ENCODE data around the gene IGFBP1. TPM values are rescaled to one million over a fixed set of nuclear protein-coding genes. Genes with fewer than 3 reads are reported as not detected.

Gene IGFBP1
- total and polyA plus RNA-seq, 2 donors (not counting 1 experiment from before 2014, with no cell fraction given), result not detected

- POLR2A ChIA-PET, result no interaction called here
- Histone ChIP-seq H3K4me2 (replicated peaks; ENCODE audit: low read depth, low read length, poor library complexity, severe bottlenecking) (peak overlapping the region; percentile 1), H3K4me3 (ENCODE audit: control extremely low read depth in 1 of 5, extremely low read depth in 1 of 5, insufficient read depth in 1 of 5, low read depth in 2 of 5, low read length in 4 of 5) (no peak overlapping the region), H3K27ac (ENCODE audit: low read length in 2 of 2) (no peak overlapping the region), H3K4me1 (ENCODE audit: control insufficient read depth in 2 of 2, insufficient read depth in 2 of 2, low read length in 2 of 2) (peaks cover 18 to 19% of the 10 kb centered on the region in 2 donors), H3K79me2 (ENCODE audit: control insufficient read depth, insufficient read depth, low read length) (no peaks in the 10 kb centered on the region), H3K9ac (ENCODE audit: low read length) (no peak overlapping the region), H3K9me3 (ENCODE audit: control extremely low read depth in 1 of 3, control insufficient read depth in 2 of 3, insufficient read depth in 1 of 3, low read length in 2 of 3) (no peaks in the 10 kb centered on the region), H2AFZ (ENCODE audit: insufficient read depth, low read depth, low read length, poor library complexity, severe bottlenecking) (peak overlapping the region; percentile 22), H4K20me1 (ENCODE audit: control insufficient read depth, insufficient read depth, low read length, poor library complexity, severe bottlenecking) (no peaks in the 10 kb centered on the region), H3K27me3 (replicated peaks in 1 of 4; ENCODE audit: control extremely low read depth in 1 of 4, control insufficient read depth in 3 of 4, insufficient read depth in 4 of 4, low read length in 3 of 4) (peaks cover 0 to 53% (median 40%) of the 10 kb centered on the region in 4 experiments), H3K36me3 (replicated peaks in 1 of 2; ENCODE audit: control extremely low read depth in 1 of 2, control insufficient read depth in 1 of 2, extremely low read depth in 1 of 2, insufficient read depth in 2 of 2, low read length in 1 of 2) (no peaks in the 10 kb centered on the region)
- CTCF ChIA-PET, result interaction anchor here (1.4 to 1.7 kb wide), 2 partner anchors 10 to 1257 kb away, joined by 5 read pairs; no protein-coding TSS in a partner anchor
- Mint-ChIP-seq H3K9me3 (ENCODE audit: insufficient read depth) (no peaks in the 10 kb centered on the region), H3K4me1 (peaks cover 24% of the 10 kb centered on the region), H3K27me3 (peaks cover 56% of the 10 kb centered on the region), H3K4me3 (no peak overlapping the region), H3K27ac (no peak overlapping the region)
- DNase-seq (no peak), ATAC-seq (ENCODE audit: low read depth) (no peak)
- WGBS (ENCODE audit: insufficient coverage), result 3% methylated on average over 11 of the region's 11 CpGs
- intact Hi-C loops (cut with micrococcal nuclease), result no loop called here
- no peak for TF ChIP-seq CTCF (IDR thresholded peaks at IDR 0.05)
- TF ChIP-seq EZH2 (IDR thresholded peaks at IDR 0.05; ENCODE audit: borderline replicate concordance, insufficient read depth, low read depth, low read length, poor library complexity, severe bottlenecking), result no peak
These were observed 34.5 kb downstream of the IGFBP1 start for GRCh38 chr7:45922810-45923209.

GRCh38 chr7:45923290-45923689 lies 35.0 kb downstream of the IGFBP1 start:
- peaks cover 24% of the 10 kb centered on the region for H3K4me1 Mint-ChIP-seq
- Histone ChIP-seq H3K36me3 (replicated peaks in 1 of 2; ENCODE audit: control extremely low read depth in 1 of 2, control insufficient read depth in 1 of 2, extremely low read depth in 1 of 2, insufficient read depth in 2 of 2, low read length in 1 of 2) (no peaks in the 10 kb centered on the region), H3K9ac (ENCODE audit: low read length) (no peak overlapping the region), H3K4me3 (ENCODE audit: control extremely low read depth in 1 of 5, extremely low read depth in 1 of 5, insufficient read depth in 1 of 5, low read depth in 2 of 5, low read length in 4 of 5) (no peak overlapping the region), H3K27ac (ENCODE audit: low read length in 2 of 2) (no peak overlapping the region), H3K4me1 (ENCODE audit: control insufficient read depth in 2 of 2, insufficient read depth in 2 of 2, low read length in 2 of 2) (peaks cover 16 to 19% of the 10 kb centered on the region in 2 donors), H3K4me2 (replicated peaks; ENCODE audit: low read depth, low read length, poor library complexity, severe bottlenecking) (peak overlapping the region; percentile 1), H3K27me3 (replicated peaks in 1 of 4; ENCODE audit: control extremely low read depth in 1 of 4, control insufficient read depth in 3 of 4, insufficient read depth in 4 of 4, low read length in 3 of 4) (peaks cover 0 to 50% (median 36%) of the 10 kb centered on the region in 4 experiments), H3K79me2 (ENCODE audit: control insufficient read depth, insufficient read depth, low read length) (no peaks in the 10 kb centered on the region), H3K9me3 (ENCODE audit: control extremely low read depth in 1 of 3, control insufficient read depth in 2 of 3, insufficient read depth in 1 of 3, low read length in 2 of 3) (no peaks in the 10 kb centered on the region), H2AFZ (ENCODE audit: insufficient read depth, low read depth, low read length, poor library complexity, severe bottlenecking) (no peak overlapping the region), H4K20me1 (ENCODE audit: control insufficient read depth, insufficient read depth, low read length, poor library complexity, severe bottlenecking) (no peaks in the 10 kb centered on the region)
- no peaks in the 10 kb centered on the region for H3K9me3 Mint-ChIP-seq (ENCODE audit: insufficient read depth)
- peak; percentile 51 for DNase-seq
- POLR2A ChIA-PET, result no interaction called here
- H3K27ac Mint-ChIP-seq, result no peak overlapping the region
- ATAC-seq (ENCODE audit: low read depth), result no peak
- peaks cover 53% of the 10 kb centered on the region for H3K27me3 Mint-ChIP-seq
- intact Hi-C loops (cut with micrococcal nuclease), result no loop called here
- TF ChIP-seq CTCF (IDR thresholded peaks at IDR 0.05) (peak; percentile 66), EZH2 (IDR thresholded peaks at IDR 0.05; ENCODE audit: borderline replicate concordance, insufficient read depth, low read depth, low read length, poor library complexity, severe bottlenecking) (no peak)
- CTCF ChIA-PET, result interaction anchor here (1.4 to 1.7 kb wide), 2 partner anchors 11 to 1257 kb away, joined by 5 read pairs; no protein-coding TSS in a partner anchor
- H3K4me3 Mint-ChIP-seq, result peak overlapping the region; percentile 30
- 0% methylated on average over 2 of the region's 9 CpGs for WGBS (ENCODE audit: insufficient coverage)

Data from B cell (primary cell).